Endodermal cell (in vitro differentiated cells): ENCODE results near the gene DSCAML1. TPM values are rescaled to one million over a fixed set of nuclear protein-coding genes. Genes with fewer than 3 reads are reported as not detected.

Source experiments
- DNase-seq: peaks from one replicate; pipeline ENCODE4 v3.0.0-alpha.2; 2017
- H3K27ac ChIP-seq: 2 replicates; pipeline ENCODE4 v1.5.1; 2013; ENCODE audit warnings: mild to moderate bottlenecking, low read depth, low read length, moderate library complexity
- H3K27me3 ChIP-seq: 2 replicates; pipeline ENCODE4 v1.6.1; 2013; ENCODE audit warnings: mild to moderate bottlenecking, low read length, moderate library complexity; ENCODE audit not compliant: insufficient read depth, control insufficient read depth, poor library complexity, severe bottlenecking
- H3K36me3 ChIP-seq: 2 replicates; pipeline ENCODE4 v1.7.0; 2013; ENCODE audit warnings: mild to moderate bottlenecking, low read length, moderate library complexity; ENCODE audit not compliant: control insufficient read depth, insufficient read depth
- H3K4me1 ChIP-seq: one replicate; pipeline ENCODE4 v1.7.0; 2013; ENCODE audit warnings: low read length; ENCODE audit not compliant: control insufficient read depth, insufficient read depth
- H3K4me3 ChIP-seq: 2 replicates; pipeline ENCODE4 v1.5.1; 2013; ENCODE audit warnings: mild to moderate bottlenecking, low read length, moderate library complexity
- H3K9ac ChIP-seq: 2 replicates; pipeline ENCODE4 v1.6.1; 2013; ENCODE audit warnings: mild to moderate bottlenecking, low read length, moderate library complexity; ENCODE audit not compliant: poor library complexity, severe bottlenecking; ENCODE audit errors: extremely low read depth
- H3K9me3 ChIP-seq: 2 replicates; pipeline ENCODE4 v1.6.1; 2013; ENCODE audit warnings: mild to moderate bottlenecking, low read length, moderate library complexity; ENCODE audit not compliant: control insufficient read depth
- H3K27ac Mint-ChIP-seq: 2 replicates; pipeline ENCODE4 v1.8.0; 2020; ENCODE audit warnings: mixed read lengths
- H3K27me3 Mint-ChIP-seq: 2 replicates; pipeline ENCODE4 v1.8.0; 2021; ENCODE audit warnings: mild to moderate bottlenecking, mixed read lengths; ENCODE audit not compliant: insufficient read depth
- H3K36me3 Mint-ChIP-seq: 2 replicates; pipeline ENCODE4 v1.8.0; 2020; ENCODE audit warnings: low read depth, mixed read lengths
- H3K4me1 Mint-ChIP-seq: 2 replicates; pipeline ENCODE4 v1.8.0; 2020; ENCODE audit warnings: mixed read lengths
- H3K4me3 Mint-ChIP-seq: 2 replicates; pipeline ENCODE4 v1.8.0; 2020; ENCODE audit warnings: mild to moderate bottlenecking, moderate library complexity, mixed read lengths
- H3K9me3 Mint-ChIP-seq: 2 replicates; pipeline ENCODE4 v1.8.0; 2020; ENCODE audit warnings: mild to moderate bottlenecking, mixed read lengths
- WGBS, 2 experiments: methylation state at CpG; one replicate each; pipeline versions ENCODE4 v1.1.5 to v1.1.7; 2013; ENCODE audit warnings: missing lambda C conversion rate in 2 of 2, mixed read lengths in 1 of 2; ENCODE audit not compliant: insufficient coverage in 1 of 2, insufficient read length in 1 of 2; 5-methylcytosine and 5-hydroxymethylcytosine counted together
- total RNA-seq, 2 donors: library from RNA; stranded (reverse); fragmentation: NEBNext Ultra II Directional in 1 of 2; extraction: Animal tissue kit (Norgen Biotek cat#: 25700) in 1 of 2; gene quantifications; 2 replicates in 1 of 2; 3 replicates in 1 of 2; pipeline ENCODE4 v1.2.1, GENCODE V29; 2021
- TF ChIP-seq, protein P1 (sequence below): fragments of 200-600 bp; sonication (generic); conservative IDR thresholded peaks from 2 replicates; pipeline ENCODE4 v1.5.0; 2021; ENCODE audit warnings: antibody characterized with exemption, mild to moderate bottlenecking

Gene DSCAML1
- total RNA-seq, 2 donors from 2014 or later: 5.6 to 10.9 TPM

DNA sequence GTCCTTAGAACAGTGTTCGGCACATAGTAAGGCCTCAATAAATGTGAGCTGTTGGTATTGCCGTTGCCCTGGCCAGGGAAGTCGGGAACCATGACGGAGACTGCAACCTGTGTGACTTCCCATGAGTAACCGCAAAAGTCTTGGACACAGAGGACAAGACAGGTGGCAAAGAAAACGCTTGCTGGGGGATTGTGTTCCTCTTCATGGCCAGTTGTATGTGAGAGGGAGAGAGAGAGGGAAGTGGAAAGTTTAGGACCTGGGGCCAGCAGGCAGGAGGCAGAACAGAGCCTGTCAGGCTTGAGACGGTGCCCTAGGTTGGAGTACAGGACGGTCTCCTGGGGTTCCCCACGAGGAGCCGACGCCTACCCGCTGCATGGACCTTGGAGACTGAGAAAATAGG is 379.2 kb downstream of the DSCAML1 start:
- no peak overlapping the region for H3K9ac ChIP-seq
- Mint-ChIP-seq H3K27me3 (no peaks in the 10 kb centered on the region), H3K9me3 (no peaks in the 10 kb centered on the region), H3K27ac (no peak overlapping the region), H3K4me3 (no peak overlapping the region), H3K4me1 (peaks cover 18% of the 10 kb centered on the region), H3K36me3 (peaks cover 3% of the 10 kb centered on the region)
- H3K4me3 ChIP-seq: no peak overlapping the region
- peak; percentile 40 for DNase-seq
- peaks cover 10% of the 10 kb centered on the region for H3K4me1 ChIP-seq
- WGBS, 2 experiments: 92 to 94% methylated on average over 12 of the region's 12 CpGs
- H3K27me3 ChIP-seq: no peaks in the 10 kb centered on the region
- H3K36me3 ChIP-seq: peaks cover 11% of the 10 kb centered on the region
- no peaks in the 10 kb centered on the region for H3K9me3 ChIP-seq
- TF ChIP-seq, protein P1, sequence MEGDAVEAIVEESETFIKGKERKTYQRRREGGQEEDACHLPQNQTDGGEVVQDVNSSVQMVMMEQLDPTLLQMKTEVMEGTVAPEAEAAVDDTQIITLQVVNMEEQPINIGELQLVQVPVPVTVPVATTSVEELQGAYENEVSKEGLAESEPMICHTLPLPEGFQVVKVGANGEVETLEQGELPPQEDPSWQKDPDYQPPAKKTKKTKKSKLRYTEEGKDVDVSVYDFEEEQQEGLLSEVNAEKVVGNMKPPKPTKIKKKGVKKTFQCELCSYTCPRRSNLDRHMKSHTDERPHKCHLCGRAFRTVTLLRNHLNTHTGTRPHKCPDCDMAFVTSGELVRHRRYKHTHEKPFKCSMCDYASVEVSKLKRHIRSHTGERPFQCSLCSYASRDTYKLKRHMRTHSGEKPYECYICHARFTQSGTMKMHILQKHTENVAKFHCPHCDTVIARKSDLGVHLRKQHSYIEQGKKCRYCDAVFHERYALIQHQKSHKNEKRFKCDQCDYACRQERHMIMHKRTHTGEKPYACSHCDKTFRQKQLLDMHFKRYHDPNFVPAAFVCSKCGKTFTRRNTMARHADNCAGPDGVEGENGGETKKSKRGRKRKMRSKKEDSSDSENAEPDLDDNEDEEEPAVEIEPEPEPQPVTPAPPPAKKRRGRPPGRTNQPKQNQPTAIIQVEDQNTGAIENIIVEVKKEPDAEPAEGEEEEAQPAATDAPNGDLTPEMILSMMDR: no peak
- H3K27ac ChIP-seq: no peak overlapping the region

DNA sequence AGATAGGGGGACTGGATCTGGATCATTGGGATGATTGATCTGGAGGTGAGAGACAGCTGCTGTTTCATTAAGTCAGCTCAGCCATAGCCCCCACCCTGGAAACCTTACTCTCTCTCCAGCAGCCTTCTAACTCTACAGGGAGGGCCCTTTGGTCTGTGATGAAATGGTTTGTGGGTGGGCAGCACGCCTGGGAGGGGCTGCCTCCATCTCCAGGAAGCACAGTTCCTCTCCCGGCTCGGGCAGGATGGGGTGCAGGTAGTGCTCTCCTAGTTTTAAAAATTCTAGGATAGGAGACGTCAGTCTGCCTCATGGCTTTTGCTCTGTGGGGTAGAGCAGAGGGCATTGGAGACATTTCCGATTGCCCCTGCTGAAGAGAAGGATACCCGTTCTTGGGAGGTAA is 379.7 kb downstream of the DSCAML1 start:
- no peak overlapping the region for H3K27ac ChIP-seq
- H3K27me3 ChIP-seq: no peaks in the 10 kb centered on the region
- no peak overlapping the region for H3K4me3 ChIP-seq
- H3K36me3 ChIP-seq: peaks cover 11% of the 10 kb centered on the region
- Mint-ChIP-seq H3K9me3 (no peaks in the 10 kb centered on the region), H3K36me3 (peaks cover 3% of the 10 kb centered on the region), H3K27me3 (no peaks in the 10 kb centered on the region), H3K27ac (no peak overlapping the region), H3K4me1 (peaks cover 19% of the 10 kb centered on the region), H3K4me3 (no peak overlapping the region)
- no peak overlapping the region for H3K9ac ChIP-seq
- TF ChIP-seq, protein P1: no peak
- no peaks in the 10 kb centered on the region for H3K9me3 ChIP-seq
- peak; percentile 22 for DNase-seq
- H3K4me1 ChIP-seq: peaks cover 10% of the 10 kb centered on the region
- WGBS, 2 experiments: 78 to 93% methylated on average over 3 to 6 of the region's 6 CpGs

DNA sequence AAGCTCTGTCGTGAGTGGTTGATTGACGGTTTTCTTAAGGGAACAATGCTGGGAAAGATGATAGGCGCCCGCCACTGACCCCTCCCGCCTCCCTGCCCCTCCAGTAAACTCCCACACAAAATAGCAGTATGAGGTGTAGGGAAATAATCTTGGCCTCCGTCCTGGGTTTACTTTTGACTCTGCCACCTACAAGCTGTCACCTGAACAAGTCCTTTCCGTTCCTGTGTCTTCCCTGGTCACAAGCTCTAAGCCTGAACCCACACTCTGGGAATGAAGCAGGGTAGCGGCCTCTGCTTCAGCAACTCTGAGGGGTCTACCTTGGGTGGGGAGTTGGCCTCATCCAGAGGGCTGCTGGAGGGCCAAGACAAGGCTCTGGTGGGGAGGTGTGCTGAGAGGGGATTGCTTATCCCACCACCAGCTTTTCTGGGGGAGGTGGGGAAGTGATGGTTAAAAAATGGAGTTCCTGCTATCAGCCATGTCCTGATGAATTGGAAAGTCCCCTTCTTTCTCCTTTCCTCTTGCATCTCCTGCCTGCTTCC is 381.6 kb downstream of the DSCAML1 start:
- 98 to 100% methylated on average over 3 to 4 of the region's 8 CpGs for WGBS, 2 experiments
- no peaks in the 10 kb centered on the region for H3K9me3 Mint-ChIP-seq
- no peaks in the 10 kb centered on the region for H3K27me3 Mint-ChIP-seq
- Histone ChIP-seq H3K36me3 (peaks cover 11% of the 10 kb centered on the region), H3K4me3 (no peak overlapping the region), H3K9ac (no peak overlapping the region), H3K4me1 (peaks cover 10% of the 10 kb centered on the region), H3K9me3 (no peaks in the 10 kb centered on the region), H3K27ac (no peak overlapping the region), H3K27me3 (no peaks in the 10 kb centered on the region)
- DNase-seq: peak; percentile 28
- peaks cover 33% of the 10 kb centered on the region for H3K4me1 Mint-ChIP-seq
- TF ChIP-seq, protein P1: no peak
- peaks cover 3% of the 10 kb centered on the region for H3K36me3 Mint-ChIP-seq
- H3K4me3 Mint-ChIP-seq: no peak overlapping the region
- no peak overlapping the region for H3K27ac Mint-ChIP-seq
